ENCODE measurements around the gene EIF6.

Gene EIF6

GRCh38 chr20:35235881-35236280 lies 48.7 kb downstream of the EIF6 start:
- in situ Hi-C loops (cut with MboI; ENCODE audit: low sequenced_read_pairs) = no loop called here

GRCh38 chr20:35232575-35232974 lies 52.0 kb downstream of the EIF6 start:
- in situ Hi-C loops (cut with MboI; ENCODE audit: low sequenced_read_pairs) = no loop called here

All from HL-60/S4 treated with phorbol 12-myristate 13-acetate at 8.2 ng/mL for 4 days and 3 days (cell line).